Muscle layer of duodenum (tissue), 2 donors: ENCODE data around the gene SGSM1.
"Not testable (repeated sequence)": the region's sequence is repeated elsewhere in the genome, so short reads cannot be mapped to it uniquely, and the experiment has no call there.

Source experiments
- H3K27ac ChIP-seq: one replicate; pipeline ENCODE4 v1.7.0; 2013; ENCODE audit warnings: mild to moderate bottlenecking, low read length
- H3K27me3 ChIP-seq: one replicate; pipeline ENCODE4 v1.7.0; 2013; ENCODE audit warnings: low read depth, mild to moderate bottlenecking, control low read depth, low read length
- H3K36me3 ChIP-seq, 2 donors: one replicate each; pipeline ENCODE4 v1.7.0; 2013; ENCODE audit warnings: low read length in 2 of 2, control low read depth in 1 of 2, mild to moderate bottlenecking in 1 of 2; ENCODE audit not compliant: insufficient read depth in 2 of 2, control insufficient read depth in 1 of 2
- H3K4me1 ChIP-seq, 2 donors: one replicate each; pipeline ENCODE4 v1.7.0; 2013; ENCODE audit warnings: low read length in 2 of 2, mild to moderate bottlenecking in 2 of 2, control low read depth in 1 of 2, moderate library complexity in 1 of 2; ENCODE audit not compliant: insufficient read depth in 2 of 2, control insufficient read depth in 1 of 2
- H3K4me3 ChIP-seq, 2 donors: one replicate each; pipeline ENCODE4 v1.7.0; 2013; ENCODE audit warnings: low read length in 2 of 2, low read depth in 1 of 2, mild to moderate bottlenecking in 1 of 2
- H3K9me3 ChIP-seq, 2 donors: one replicate each; pipeline ENCODE4 v1.7.0; 2013; ENCODE audit warnings: low read length in 2 of 2, control low read depth in 1 of 2, mild to moderate bottlenecking in 1 of 2; ENCODE audit not compliant: control insufficient read depth in 1 of 2
- donor health status: healthy.

The SGSM1 gene

GRCh38 chr22:24875862-24876506 lies 70.0 kb downstream of the SGSM1 start:
- no peaks in the 10 kb centered on the region for H3K4me1 ChIP-seq

GRCh38 chr22:24876700-24877099 lies 70.7 kb downstream of the SGSM1 start:
- H3K27ac ChIP-seq = no peak overlapping the region
- peaks cover 0 to 9% of the 10 kb centered on the region in 2 donors for H3K36me3 ChIP-seq
- H3K4me3 ChIP-seq = no peak overlapping the region

More at GRCh38 chr22:24875862-24876506, 70.0 kb downstream of the SGSM1 start:
- H3K27me3 ChIP-seq = no peaks in the 10 kb centered on the region
- H3K27ac ChIP-seq = no peak overlapping the region
- H3K9me3 ChIP-seq = peaks cover 0 to 10% of the 10 kb centered on the region in 2 donors
- peaks cover 0 to 11% of the 10 kb centered on the region in 2 donors for H3K36me3 ChIP-seq
- H3K4me3 ChIP-seq = no peak overlapping the region

GRCh38 chr22:24878969-24879368 lies 73.0 kb downstream of the SGSM1 start:
- no peak overlapping the region for H3K4me3 ChIP-seq
- no peak overlapping the region for H3K27ac ChIP-seq
- peaks cover 0 to 10% of the 10 kb centered on the region in 2 donors for H3K9me3 ChIP-seq
- no peaks in the 10 kb centered on the region for H3K27me3 ChIP-seq
- H3K36me3 ChIP-seq = peaks cover 0 to 6% of the 10 kb centered on the region in 2 donors
- H3K4me1 ChIP-seq = no peaks in the 10 kb centered on the region

More at GRCh38 chr22:24876700-24877099, 70.7 kb downstream of the SGSM1 start:
- Histone ChIP-seq H3K27me3 (no peaks in the 10 kb centered on the region), H3K4me1 (no peaks in the 10 kb centered on the region), H3K9me3 (peaks cover 0 to 10% of the 10 kb centered on the region in 2 donors)

GRCh38 chr22:24883432-24883831 lies 77.4 kb downstream of the SGSM1 start:
- Histone ChIP-seq H3K4me3 (no peak overlapping the region), H3K27ac (no peak overlapping the region), H3K36me3 (peaks cover 0 to 16% of the 10 kb centered on the region in 2 donors), H3K27me3 (no peaks in the 10 kb centered on the region), H3K9me3 (no peaks in the 10 kb centered on the region), H3K4me1 (no peaks in the 10 kb centered on the region)

- no peak overlapping the region for H3K27ac ChIP-seq
- H3K36me3 ChIP-seq = peaks cover 0 to 16% of the 10 kb centered on the region in 2 donors
- no peaks in the 10 kb centered on the region for H3K4me1 ChIP-seq
- no peaks in the 10 kb centered on the region for H3K9me3 ChIP-seq
- no peaks in the 10 kb centered on the region for H3K27me3 ChIP-seq
- H3K4me3 ChIP-seq = no peak overlapping the region
These were observed 81.2 kb downstream of the SGSM1 start for GRCh38 chr22:24887260-24887659.

GRCh38 chr22:24893341-24894070 lies 87.5 kb downstream of the SGSM1 start:
- no peak overlapping the region for H3K27ac ChIP-seq
- H3K4me1 ChIP-seq = peaks cover 10 to 12% of the 10 kb centered on the region in 2 donors
- H3K9me3 ChIP-seq = no peaks in the 10 kb centered on the region
- no peaks in the 10 kb centered on the region for H3K27me3 ChIP-seq
- H3K4me3 ChIP-seq = no peak overlapping the region
- no peaks in the 10 kb centered on the region for H3K36me3 ChIP-seq

- no peaks in the 10 kb centered on the region for H3K27me3 ChIP-seq
- H3K36me3 ChIP-seq = no peaks in the 10 kb centered on the region
- H3K4me3 ChIP-seq = no peak overlapping the region
- no peaks in the 10 kb centered on the region for H3K9me3 ChIP-seq
- H3K27ac ChIP-seq = peak overlapping the region; percentile 76
- H3K4me1 ChIP-seq = peaks cover 10 to 12% of the 10 kb centered on the region in 2 donors
These were observed 88.4 kb downstream of the SGSM1 start for GRCh38 chr22:24894220-24894975.

GRCh38 chr22:24894998-24895397 lies 89.0 kb downstream of the SGSM1 start:
- Histone ChIP-seq H3K27ac (peak overlapping the region; percentile 76), H3K4me3 (peak overlapping the region in 1 of 2 donors; percentile 12), H3K36me3 (no peaks in the 10 kb centered on the region), H3K27me3 (no peaks in the 10 kb centered on the region), H3K4me1 (peaks cover 10 to 12% of the 10 kb centered on the region in 2 donors), H3K9me3 (no peaks in the 10 kb centered on the region)

GRCh38 chr22:24901448-24901847 lies 95.4 kb downstream of the SGSM1 start:
- Histone ChIP-seq H3K27ac (no peak overlapping the region), H3K36me3 (peaks cover 0 to 19% of the 10 kb centered on the region in 2 donors), H3K27me3 (no peaks in the 10 kb centered on the region), H3K4me1 (no peaks in the 10 kb centered on the region), H3K9me3 (peaks cover 0 to 13% of the 10 kb centered on the region in 2 donors), H3K4me3 (no peak overlapping the region)

- H3K36me3 ChIP-seq = peaks cover 0 to 19% of the 10 kb centered on the region in 2 donors
- no peak overlapping the region for H3K4me3 ChIP-seq
- no peaks in the 10 kb centered on the region for H3K27me3 ChIP-seq
These were observed 99.9 kb downstream of the SGSM1 start for GRCh38 chr22:24905909-24906308.

GRCh38 chr22:24907101-24907500 lies 101.1 kb downstream of the SGSM1 start:
- not testable (repeated sequence) for H3K27me3 ChIP-seq, H3K4me1 ChIP-seq, H3K4me3 ChIP-seq, H3K27ac ChIP-seq
- Histone ChIP-seq H3K9me3 (peaks cover 0 to 14% of the 10 kb centered on the region in 2 donors), H3K36me3 (peaks cover 0 to 17% of the 10 kb centered on the region in 2 donors)

More at GRCh38 chr22:24905909-24906308, 99.9 kb downstream of the SGSM1 start:
- no peak overlapping the region for H3K27ac ChIP-seq
- H3K9me3 ChIP-seq = peaks cover 0 to 14% of the 10 kb centered on the region in 2 donors
- no peaks in the 10 kb centered on the region for H3K4me1 ChIP-seq
